CD8-positive, alpha-beta memory T cell (primary cell): Measurements from ENCODE around the gene ASB3. TPM values are rescaled to one million over a fixed set of nuclear protein-coding genes. Genes with fewer than 3 reads are reported as not detected.

ENCODE experiments used
- CTCF ChIA-PET: fragments of 350-600 bp; sonication (Branson Sonifier 250); formaldehyde crosslinking; loops from one replicate; lab custom pipeline; 2021; ENCODE audit warnings: antibody characterized with exemption; lab: Charles Lee
- POLR2A ChIA-PET: fragments of 350-600 bp; sonication (Branson Sonifier 250); formaldehyde crosslinking; loops from one replicate; lab custom pipeline; 2021; ENCODE audit warnings: antibody characterized with exemption; lab: Charles Lee
- DNase-seq, 5 donors: peaks; one replicate each; pipeline versions ENCODE4 v3.0.0 to v3.0.0-alpha.2; 2020 to 2022; ENCODE audit warnings: mixed read lengths in 1 of 5
- H3K27ac ChIP-seq: one replicate; pipeline ENCODE4 v1.7.0; 2013; ENCODE audit warnings: low read depth, mild to moderate bottlenecking, low read length, moderate library complexity
- H3K27me3 ChIP-seq: 2 replicates; pipeline ENCODE4 v1.7.0; 2013; ENCODE audit warnings: low read length, mild to moderate bottlenecking; ENCODE audit not compliant: insufficient read depth, poor library complexity, severe bottlenecking
- H3K36me3 ChIP-seq: 2 replicates; pipeline ENCODE4 v1.7.0; 2013; ENCODE audit warnings: mild to moderate bottlenecking, low read length, moderate library complexity; ENCODE audit not compliant: insufficient read depth
- H3K4me1 ChIP-seq: 2 replicates; pipeline ENCODE4 v1.7.0; 2013; ENCODE audit warnings: mild to moderate bottlenecking, low read length, moderate library complexity; ENCODE audit not compliant: insufficient read depth
- H3K4me3 ChIP-seq: 2 replicates; pipeline ENCODE4 v1.7.0; 2013; ENCODE audit warnings: mild to moderate bottlenecking, low read length
- H3K9me3 ChIP-seq: 2 replicates; pipeline ENCODE4 v1.7.0; 2013; ENCODE audit warnings: mild to moderate bottlenecking, low read length
- H3K27ac Mint-ChIP-seq, 8 donors: one replicate each; pipeline ENCODE4 v1.8.0; 2020 to 2021; ENCODE audit warnings: mixed read lengths in 8 of 8, mild to moderate bottlenecking in 6 of 8, inconsistent platforms in 3 of 8, moderate library complexity in 3 of 8
- H3K27me3 Mint-ChIP-seq, 2 donors: one replicate each; pipeline ENCODE4 v1.8.0; 2020 to 2021; ENCODE audit warnings: mixed read lengths in 2 of 2, mild to moderate bottlenecking in 1 of 2, moderate library complexity in 1 of 2
- H3K36me3 Mint-ChIP-seq, 3 donors: one replicate each; pipeline ENCODE4 v1.8.0; 2020 to 2021; ENCODE audit warnings: mixed read lengths in 3 of 3, inconsistent platforms in 1 of 3, mild to moderate bottlenecking in 1 of 3
- H3K4me1 Mint-ChIP-seq, 3 donors: one replicate each; pipeline ENCODE4 v1.8.0; 2020 to 2021; ENCODE audit warnings: mixed read lengths in 3 of 3, inconsistent platforms in 1 of 3, mild to moderate bottlenecking in 1 of 3
- H3K4me3 Mint-ChIP-seq, 7 donors: one replicate each; pipeline ENCODE4 v1.8.0; 2020 to 2021; ENCODE audit warnings: mixed read lengths in 7 of 7, mild to moderate bottlenecking in 6 of 7, moderate library complexity in 4 of 7, inconsistent platforms in 2 of 7
- H3K9me3 Mint-ChIP-seq, 5 donors: one replicate each; pipeline ENCODE4 v1.8.0; 2020 to 2022; ENCODE audit warnings: mixed read lengths in 5 of 5, mild to moderate bottlenecking in 3 of 5, moderate library complexity in 2 of 5, inconsistent platforms in 1 of 5
- polyA plus RNA-seq: library from polyadenylated mRNA; unstranded; fragments of 300-500 nt; fragmentation: Illumina TruSeq; gene quantifications from one replicate; pipeline ENCODE4 v1.2.3, GENCODE V29; 2021
- total RNA-seq, 2 experiments: library from RNA; stranded (reverse); gene quantifications; one replicate each; pipeline ENCODE4 v1.2.3, GENCODE V29; 2021

Gene ASB3
- total and polyA plus RNA-seq, 3 experiments from 2014 or later, result 17.8 to 24.4 (median 18.0) TPM

- Mint-ChIP-seq H3K27ac (peak overlapping the region in 1 of 8 donors; percentile 78), H3K36me3 (peaks cover 0 to 46% (median 26%) of the 10 kb centered on the region in 3 donors), H3K4me1 (peaks cover 4 to 6% (median 4%) of the 10 kb centered on the region in 3 donors), H3K4me3 (no peak overlapping the region), H3K27me3 (no peaks in the 10 kb centered on the region), H3K9me3 (no peaks in the 10 kb centered on the region)
- ChIA-PET CTCF (no interaction called here), POLR2A (no interaction called here)
- Histone ChIP-seq H3K4me1 (no peaks in the 10 kb centered on the region), H3K36me3 (no peaks in the 10 kb centered on the region), H3K27me3 (no peaks in the 10 kb centered on the region), H3K9me3 (no peaks in the 10 kb centered on the region), H3K27ac (no peak overlapping the region), H3K4me3 (no peak overlapping the region)
- DNase-seq, result no peak
Measured at GRCh38 chr2:53751728-53752127, 35.0 kb downstream of the ASB3 start.

GRCh38 chr2:53750041-53750768 lies 36.5 kb downstream of the ASB3 start:
- Histone ChIP-seq H3K27me3 (no peaks in the 10 kb centered on the region), H3K27ac (no peak overlapping the region), H3K4me3 (no peak overlapping the region), H3K9me3 (no peaks in the 10 kb centered on the region), H3K4me1 (no peaks in the 10 kb centered on the region), H3K36me3 (no peaks in the 10 kb centered on the region)
- Mint-ChIP-seq H3K27me3 (no peaks in the 10 kb centered on the region), H3K36me3 (peaks cover 0 to 46% (median 24%) of the 10 kb centered on the region in 3 donors), H3K9me3 (no peaks in the 10 kb centered on the region), H3K27ac (peak overlapping the region in 1 of 8 donors; percentile 26), H3K4me1 (peaks cover 4 to 12% (median 5%) of the 10 kb centered on the region in 3 donors), H3K4me3 (no peak overlapping the region)
- POLR2A ChIA-PET, result no interaction called here
- no peak for DNase-seq
- CTCF ChIA-PET, result no interaction called here

- ChIA-PET CTCF (no interaction called here), POLR2A (no interaction called here)
- Histone ChIP-seq H3K36me3 (no peaks in the 10 kb centered on the region), H3K4me1 (peaks cover 4% of the 10 kb centered on the region), H3K4me3 (no peak overlapping the region), H3K27ac (no peak overlapping the region), H3K9me3 (no peaks in the 10 kb centered on the region), H3K27me3 (no peaks in the 10 kb centered on the region)
- no peaks in the 10 kb centered on the region for H3K9me3 Mint-ChIP-seq
- H3K4me1 Mint-ChIP-seq, result peaks cover 13 to 20% (median 18%) of the 10 kb centered on the region in 3 donors
- no peak overlapping the region for H3K4me3 Mint-ChIP-seq
- H3K36me3 Mint-ChIP-seq, result peaks cover 0 to 51% (median 21%) of the 10 kb centered on the region in 3 donors
- no peak overlapping the region for H3K27ac Mint-ChIP-seq
- H3K27me3 Mint-ChIP-seq, result no peaks in the 10 kb centered on the region
- no peak for DNase-seq
Measured at GRCh38 chr2:53744395-53745065, 42.2 kb downstream of the ASB3 start.

DNA sequence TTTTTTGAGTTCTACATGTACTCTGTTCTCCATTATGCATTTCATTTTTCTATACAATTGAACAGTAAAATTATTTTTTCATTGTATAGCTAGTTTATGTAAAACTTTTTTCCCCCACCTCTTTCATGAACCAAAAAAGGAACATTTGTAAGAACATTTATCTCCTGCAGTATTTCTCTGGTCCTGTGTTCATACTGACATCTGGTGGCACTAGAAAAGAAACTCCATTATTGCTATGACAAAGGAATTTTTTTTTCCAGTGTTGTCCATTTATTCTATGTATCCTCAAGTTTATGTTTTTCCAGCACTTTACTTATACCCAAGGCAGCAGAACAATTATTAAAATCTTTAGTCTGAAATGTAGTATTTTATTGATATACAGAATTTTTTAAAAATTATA lies 46.6 kb downstream of the ASB3 start:
- Mint-ChIP-seq H3K36me3 (peaks cover 12 to 37% (median 17%) of the 10 kb centered on the region in 3 donors), H3K4me1 (peaks cover 13 to 18% (median 18%) of the 10 kb centered on the region in 3 donors), H3K9me3 (no peaks in the 10 kb centered on the region), H3K4me3 (no peak overlapping the region), H3K27me3 (no peaks in the 10 kb centered on the region), H3K27ac (no peak overlapping the region)
- POLR2A ChIA-PET, result no interaction called here
- DNase-seq, result no peak
- no peak overlapping the region for H3K27ac ChIP-seq
- no peak overlapping the region for H3K4me3 ChIP-seq
- H3K27me3 ChIP-seq, result no peaks in the 10 kb centered on the region
- peaks cover 4% of the 10 kb centered on the region for H3K4me1 ChIP-seq
- H3K9me3 ChIP-seq, result no peaks in the 10 kb centered on the region
- H3K36me3 ChIP-seq, result no peaks in the 10 kb centered on the region
- CTCF ChIA-PET, result no interaction called here

- H3K4me1 Mint-ChIP-seq, result peaks cover 18 to 21% (median 20%) of the 10 kb centered on the region in 3 donors
- no peaks in the 10 kb centered on the region for H3K27me3 Mint-ChIP-seq
- POLR2A ChIA-PET, result no interaction called here
- Histone ChIP-seq H3K36me3 (no peaks in the 10 kb centered on the region), H3K27me3 (no peaks in the 10 kb centered on the region), H3K9me3 (no peaks in the 10 kb centered on the region), H3K4me1 (peaks cover 4% of the 10 kb centered on the region), H3K4me3 (no peak overlapping the region), H3K27ac (no peak overlapping the region)
- H3K36me3 Mint-ChIP-seq, result peaks cover 17 to 44% (median 22%) of the 10 kb centered on the region in 3 donors
- no peak for DNase-seq
- H3K4me3 Mint-ChIP-seq, result no peak overlapping the region
- peak overlapping the region in 1 of 8 donors; percentile 23 for H3K27ac Mint-ChIP-seq
- CTCF ChIA-PET, result no interaction called here
- no peaks in the 10 kb centered on the region for H3K9me3 Mint-ChIP-seq
Measured at GRCh38 chr2:53739032-53739431, 47.7 kb downstream of the ASB3 start.

DNA sequence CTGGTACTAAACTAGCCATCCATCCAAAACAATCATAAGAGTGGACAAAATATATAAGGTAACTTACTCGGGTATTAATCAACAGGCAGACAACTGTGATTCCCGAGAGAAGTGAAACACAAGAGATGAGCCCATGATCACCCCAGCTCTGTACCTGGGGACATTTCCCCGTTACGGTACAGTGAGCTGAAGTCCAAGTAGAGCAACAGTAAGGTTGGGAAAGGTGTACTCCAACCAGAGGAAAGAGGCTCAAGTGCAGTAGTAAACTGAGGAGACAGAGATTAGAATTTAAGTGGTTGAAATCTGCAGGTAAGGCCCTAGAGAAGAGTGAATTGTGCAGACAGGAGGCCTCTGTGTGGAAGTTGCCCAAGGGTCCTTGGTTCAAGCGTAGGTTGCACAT lies 49.7 kb downstream of the ASB3 start:
- POLR2A ChIA-PET, result no interaction called here
- CTCF ChIA-PET, result no interaction called here
- no peaks in the 10 kb centered on the region for H3K36me3 ChIP-seq
- Mint-ChIP-seq H3K27me3 (no peaks in the 10 kb centered on the region), H3K9me3 (no peaks in the 10 kb centered on the region), H3K36me3 (peaks cover 17 to 50% (median 18%) of the 10 kb centered on the region in 3 donors), H3K4me3 (no peak overlapping the region), H3K27ac (peak overlapping the region in 1 of 8 donors; percentile 64), H3K4me1 (peaks cover 11 to 14% (median 13%) of the 10 kb centered on the region in 3 donors)
- H3K9me3 ChIP-seq, result no peaks in the 10 kb centered on the region
- DNase-seq, result no peak
- no peaks in the 10 kb centered on the region for H3K27me3 ChIP-seq
- H3K4me3 ChIP-seq, result no peak overlapping the region
- H3K27ac ChIP-seq, result no peak overlapping the region
- H3K4me1 ChIP-seq, result no peaks in the 10 kb centered on the region

GRCh38 chr2:53729143-53729762 lies 57.5 kb downstream of the ASB3 start:
- H3K4me3 ChIP-seq, result no peak overlapping the region
- H3K36me3 ChIP-seq, result peaks cover 5% of the 10 kb centered on the region
- ChIA-PET POLR2A (no interaction called here), CTCF (no interaction called here)
- no peak overlapping the region for H3K27ac ChIP-seq
- Mint-ChIP-seq H3K27me3 (no peaks in the 10 kb centered on the region), H3K9me3 (no peaks in the 10 kb centered on the region), H3K4me3 (no peak overlapping the region), H3K27ac (peak overlapping the region in 2 of 8 donors; percentile 11 to 26), H3K4me1 (peaks cover 9 to 11% (median 11%) of the 10 kb centered on the region in 3 donors), H3K36me3 (peaks cover 14 to 68% (median 28%) of the 10 kb centered on the region in 3 donors)
- H3K4me1 ChIP-seq, result no peaks in the 10 kb centered on the region
- DNase-seq, result no peak
- no peaks in the 10 kb centered on the region for H3K9me3 ChIP-seq
- no peaks in the 10 kb centered on the region for H3K27me3 ChIP-seq

- ChIA-PET POLR2A (no interaction called here), CTCF (no interaction called here)
- Mint-ChIP-seq H3K9me3 (no peaks in the 10 kb centered on the region), H3K27me3 (no peaks in the 10 kb centered on the region), H3K36me3 (peaks cover 11 to 58% (median 28%) of the 10 kb centered on the region in 3 donors), H3K4me3 (no peak overlapping the region), H3K4me1 (peaks cover 14 to 21% (median 21%) of the 10 kb centered on the region in 3 donors), H3K27ac (peak overlapping the region in 1 of 8 donors; percentile 73)
- H3K27ac ChIP-seq, result no peak overlapping the region
- no peaks in the 10 kb centered on the region for H3K4me1 ChIP-seq
- no peak for DNase-seq
- no peaks in the 10 kb centered on the region for H3K27me3 ChIP-seq
- no peaks in the 10 kb centered on the region for H3K9me3 ChIP-seq
- H3K4me3 ChIP-seq, result no peak overlapping the region
- peaks cover 5% of the 10 kb centered on the region for H3K36me3 ChIP-seq
Measured at GRCh38 chr2:53727921-53728320, 58.8 kb downstream of the ASB3 start.
